ENCODE results near the gene BEND6.

DNA sequence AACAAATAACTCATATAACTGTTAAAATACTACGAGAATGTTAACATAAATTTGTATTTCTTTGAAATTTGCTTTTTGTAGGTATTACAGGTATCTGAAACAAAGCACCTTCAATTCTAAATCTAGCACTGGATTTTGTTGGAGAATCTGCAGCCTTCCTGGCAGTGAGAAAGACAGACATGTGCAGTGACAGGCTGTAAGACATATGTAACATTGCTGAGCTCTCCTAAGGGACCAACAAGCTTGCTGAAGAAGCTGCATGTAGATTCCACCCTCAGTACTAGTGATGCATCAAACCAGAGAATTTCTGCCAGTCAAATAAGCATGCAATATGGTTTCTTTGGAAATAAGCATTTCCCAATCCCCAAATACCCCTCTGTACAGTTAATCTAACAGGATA is 71.1 kb downstream of the BEND6 start:
- no peak for TF ChIP-seq CTCF (IDR thresholded peaks at IDR 0.05)
- no peak for TF ChIP-seq POLR2A (IDR thresholded peaks at IDR 0.05)

Data from lower leg skin (tissue), 3 donors.